AG04450 (cell line): ENCODE data around the gene RIPK3. TPM values are rescaled to one million over a fixed set of nuclear protein-coding genes. Genes with fewer than 3 reads are reported as not detected.

Experiments
- CTCF ChIA-PET: fragments of 300-600, 350-600 bp; formaldehyde crosslinking; extraction: SDS; loops from one replicate; lab custom pipeline; 2022; ENCODE audit warnings: antibody characterized with exemption, inconsistent platforms; lab: Charles Lee
- POLR2A ChIA-PET: fragments of 350-600 bp; formaldehyde crosslinking; extraction: SDS; loops from one replicate; lab custom pipeline; 2021; ENCODE audit warnings: antibody characterized with exemption, inconsistent platforms; lab: Yijun Ruan, JAX
- DNase-seq: peaks from one replicate; pipeline ENCODE4 v3.0.0-alpha.2; 2011; ENCODE audit warnings: low read depth, low spot score
- H3K27ac ChIP-seq: one replicate; pipeline ENCODE4 v1.5.1; 2012; ENCODE audit warnings: low read depth, low read length, control low read depth
- H3K27me3 ChIP-seq: one replicate; pipeline ENCODE4 v1.6.0; 2012; ENCODE audit warnings: low read length; ENCODE audit not compliant: control insufficient read depth, insufficient read depth
- H3K4me3 ChIP-seq: 2 replicates; pipeline ENCODE4 v1.5.1; 2011; ENCODE audit warnings: mild to moderate bottlenecking, low read depth, low read length, control low read depth
- H3K9me3 ChIP-seq: 2 replicates; pipeline ENCODE4 v1.5.1; 2012; ENCODE audit warnings: low read length; ENCODE audit not compliant: control insufficient read depth, insufficient read depth
- polyA plus RNA-seq: library from polyadenylated mRNA; depleted of rRNA; stranded (reverse); fragments of >200 nt; gene quantifications from 2 replicates; pipeline ENCODE4 v1.2.3, GENCODE V29; 2011
- TF ChIP-seq, protein P1 (sequence below): IDR thresholded peaks from 2 replicates; pipeline ENCODE4 v1.5.1; 2011; ENCODE audit warnings: low read depth, low read length, control low read depth, inconsistent platforms

The RIPK3 gene
- polyA plus RNA-seq, 1 experiment, result not detected

DNA sequence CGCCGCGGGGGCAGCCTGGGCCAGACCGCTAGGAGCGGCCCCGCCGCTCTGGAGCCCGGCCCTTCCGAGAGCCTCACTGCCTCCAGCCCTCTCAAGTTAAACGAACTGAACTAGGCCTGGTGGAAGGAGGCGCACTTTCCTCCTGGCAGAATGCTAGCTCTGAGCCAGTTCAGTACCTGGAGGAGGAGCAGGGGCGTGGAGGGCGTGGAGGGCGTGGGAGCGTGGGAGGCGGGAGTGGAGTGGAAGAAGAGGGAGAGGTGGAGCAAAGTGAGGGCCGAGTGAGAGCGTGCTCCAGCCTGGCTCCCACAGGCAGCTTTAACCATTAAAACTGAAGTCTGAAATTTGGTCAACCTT lies 23.2 kb downstream of the RIPK3 start:
- DNase-seq, result no peak
- ChIA-PET CTCF (interaction anchor here (1.2 kb wide), 1 partner anchor 8 kb away, joined by 5 read pairs; the partner anchor contains the start of gene CIDEB), POLR2A (no interaction called here)
- H3K27me3 ChIP-seq, result peaks cover 16% of the 10 kb centered on the region
- no peak overlapping the region for H3K27ac ChIP-seq
- peaks cover 6% of the 10 kb centered on the region; the same call in 1 of the 2 replicates for H3K9me3 ChIP-seq
- TF ChIP-seq, protein P1, sequence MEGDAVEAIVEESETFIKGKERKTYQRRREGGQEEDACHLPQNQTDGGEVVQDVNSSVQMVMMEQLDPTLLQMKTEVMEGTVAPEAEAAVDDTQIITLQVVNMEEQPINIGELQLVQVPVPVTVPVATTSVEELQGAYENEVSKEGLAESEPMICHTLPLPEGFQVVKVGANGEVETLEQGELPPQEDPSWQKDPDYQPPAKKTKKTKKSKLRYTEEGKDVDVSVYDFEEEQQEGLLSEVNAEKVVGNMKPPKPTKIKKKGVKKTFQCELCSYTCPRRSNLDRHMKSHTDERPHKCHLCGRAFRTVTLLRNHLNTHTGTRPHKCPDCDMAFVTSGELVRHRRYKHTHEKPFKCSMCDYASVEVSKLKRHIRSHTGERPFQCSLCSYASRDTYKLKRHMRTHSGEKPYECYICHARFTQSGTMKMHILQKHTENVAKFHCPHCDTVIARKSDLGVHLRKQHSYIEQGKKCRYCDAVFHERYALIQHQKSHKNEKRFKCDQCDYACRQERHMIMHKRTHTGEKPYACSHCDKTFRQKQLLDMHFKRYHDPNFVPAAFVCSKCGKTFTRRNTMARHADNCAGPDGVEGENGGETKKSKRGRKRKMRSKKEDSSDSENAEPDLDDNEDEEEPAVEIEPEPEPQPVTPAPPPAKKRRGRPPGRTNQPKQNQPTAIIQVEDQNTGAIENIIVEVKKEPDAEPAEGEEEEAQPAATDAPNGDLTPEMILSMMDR, result no peak
- no peak overlapping the region for H3K4me3 ChIP-seq

DNA sequence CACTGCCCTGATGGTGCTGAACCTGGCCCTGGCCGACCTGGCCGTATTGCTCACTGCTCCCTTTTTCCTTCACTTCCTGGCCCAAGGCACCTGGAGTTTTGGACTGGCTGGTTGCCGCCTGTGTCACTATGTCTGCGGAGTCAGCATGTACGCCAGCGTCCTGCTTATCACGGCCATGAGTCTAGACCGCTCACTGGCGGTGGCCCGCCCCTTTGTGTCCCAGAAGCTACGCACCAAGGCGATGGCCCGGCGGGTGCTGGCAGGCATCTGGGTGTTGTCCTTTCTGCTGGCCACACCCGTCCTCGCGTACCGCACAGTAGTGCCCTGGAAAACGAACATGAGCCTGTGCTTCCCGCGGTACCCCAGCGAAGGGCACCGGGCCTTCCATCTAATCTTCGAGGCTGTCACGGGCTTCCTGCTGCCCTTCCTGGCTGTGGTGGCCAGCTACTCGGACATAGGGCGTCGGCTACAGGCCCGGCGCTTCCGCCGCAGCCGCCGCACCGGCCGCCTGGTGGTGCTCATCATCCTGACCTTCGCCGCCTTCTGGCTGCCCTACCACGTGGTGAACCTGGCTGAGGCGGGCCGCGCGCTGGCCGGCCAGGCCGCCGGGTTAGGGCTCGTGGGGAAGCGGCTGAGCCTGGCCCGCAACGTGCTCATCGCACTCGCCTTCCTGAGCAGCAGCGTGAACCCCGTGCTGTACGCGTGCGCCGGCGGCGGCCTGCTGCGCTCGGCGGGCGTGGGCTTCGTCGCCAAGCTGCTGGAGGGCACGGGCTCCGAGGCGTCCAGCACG lies 23.8 kb downstream of the RIPK3 start:
- Histone ChIP-seq H3K27me3 (peaks cover 14% of the 10 kb centered on the region), H3K27ac (no peak overlapping the region), H3K9me3 (peaks cover 6% of the 10 kb centered on the region; the same call in 1 of the 2 replicates), H3K4me3 (no peak overlapping the region)
- POLR2A ChIA-PET, result no interaction called here
- DNase-seq, result no peak
- CTCF ChIA-PET, result interaction anchor here (1.2 kb wide), 1 partner anchor 8 kb away, joined by 5 read pairs; the partner anchor contains the start of gene CIDEB
- TF ChIP-seq, protein P1, result no peak

DNA sequence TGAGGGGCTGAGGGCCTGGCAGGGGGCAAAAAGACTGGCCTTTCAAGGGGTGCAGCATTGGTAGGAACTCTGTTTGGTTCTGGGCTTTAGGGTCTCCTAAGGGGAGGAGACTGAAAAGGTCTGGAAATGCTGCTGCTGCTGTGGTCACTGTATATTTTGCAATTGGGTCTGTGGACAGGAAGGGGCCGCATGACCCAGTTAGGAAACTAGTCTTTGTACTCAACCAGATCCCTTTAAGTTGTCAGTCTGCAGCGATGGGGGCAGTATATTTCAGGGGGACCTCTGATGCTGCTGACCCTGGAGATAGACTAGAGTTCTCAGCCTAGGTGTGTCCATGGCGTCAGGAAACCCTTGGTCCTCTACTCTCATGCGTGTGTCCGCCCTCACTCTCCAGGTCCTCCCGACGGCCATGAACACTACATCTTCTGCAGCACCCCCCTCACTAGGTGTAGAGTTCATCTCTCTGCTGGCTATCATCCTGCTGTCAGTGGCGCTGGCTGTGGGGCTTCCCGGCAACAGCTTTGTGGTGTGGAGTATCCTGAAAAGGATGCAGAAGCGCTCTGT lies 24.5 kb downstream of the RIPK3 start:
- H3K27me3 ChIP-seq, result peaks cover 14% of the 10 kb centered on the region
- no peak for DNase-seq
- POLR2A ChIA-PET, result no interaction called here
- TF ChIP-seq, protein P1, result no peak
- no peak overlapping the region for H3K4me3 ChIP-seq
- CTCF ChIA-PET, result no interaction called here
- no peak overlapping the region for H3K27ac ChIP-seq
- H3K9me3 ChIP-seq, result peaks cover 6% of the 10 kb centered on the region; the same call in 1 of the 2 replicates

DNA sequence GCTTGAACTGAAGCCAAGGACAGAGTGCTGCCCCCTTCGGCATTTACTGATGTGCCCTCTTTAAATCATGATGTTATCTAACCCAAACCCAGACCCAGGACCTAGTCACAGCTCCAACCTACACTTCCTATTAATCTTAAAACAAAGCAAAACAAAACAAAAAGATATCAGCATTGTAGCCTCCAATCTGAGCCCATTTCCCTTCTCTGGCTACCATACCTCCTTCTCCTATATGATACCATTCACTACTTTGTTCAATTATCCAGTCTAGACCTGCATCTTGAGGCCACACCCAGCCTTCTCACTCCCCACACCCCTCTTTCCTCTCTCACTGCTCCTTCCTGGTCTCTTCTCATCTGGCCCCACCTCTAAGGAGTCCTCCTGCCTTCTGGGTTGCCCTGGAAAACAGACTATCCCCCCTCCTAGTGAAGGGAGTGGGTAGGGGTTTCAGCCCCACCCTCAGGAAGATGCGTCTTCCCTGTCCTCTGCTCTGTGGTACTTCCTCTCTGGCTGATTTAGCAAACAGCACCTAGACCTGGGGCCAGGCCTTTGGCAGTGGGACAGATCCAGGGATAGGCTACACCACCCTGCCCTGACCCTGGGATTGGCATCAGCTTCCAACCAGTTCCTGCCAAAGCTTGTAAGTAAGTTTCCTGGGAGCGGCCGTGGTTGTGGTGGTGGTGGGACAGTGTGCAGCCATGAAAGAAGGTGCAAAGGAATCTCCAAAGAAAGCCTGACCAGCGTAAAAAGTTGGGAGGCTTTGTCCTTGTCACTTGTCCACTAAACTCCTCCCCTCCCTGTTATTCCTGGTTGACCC lies 25.2 kb downstream of the RIPK3 start:
- POLR2A ChIA-PET, result no interaction called here
- Histone ChIP-seq H3K9me3 (peaks cover 6% of the 10 kb centered on the region; the same call in 1 of the 2 replicates), H3K4me3 (no peak overlapping the region), H3K27ac (no peak overlapping the region), H3K27me3 (peaks cover 13% of the 10 kb centered on the region)
- TF ChIP-seq, protein P1, result no peak
- DNase-seq, result no peak
- CTCF ChIA-PET, result interaction anchor here (1.2 kb wide), 1 partner anchor 18 kb away, joined by 4 read pairs; no protein-coding TSS in a partner anchor
